ENCODE results near the gene CARHSP1.
"Not testable (repeated sequence)": the region's sequence is repeated elsewhere in the genome, so short reads cannot be mapped to it uniquely, and the experiment has no call there.

The CARHSP1 gene

GRCh38 chr16:8819411-8820034 lies 49.3 kb downstream of the CARHSP1 start:
- DNase-seq, result no peak

- no peak for DNase-seq
These were observed 50.1 kb downstream of the CARHSP1 start for GRCh38 chr16:8818504-8819270.

- no peak for DNase-seq
These were observed 51.7 kb downstream of the CARHSP1 start for GRCh38 chr16:8816967-8817655.

- no peak for DNase-seq
These were observed 54.6 kb downstream of the CARHSP1 start for GRCh38 chr16:8814095-8814806.

GRCh38 chr16:8812162-8812843 lies 56.5 kb downstream of the CARHSP1 start:
- DNase-seq, result no peak

GRCh38 chr16:8808613-8809353 lies 60.0 kb downstream of the CARHSP1 start:
- no peak for DNase-seq

- DNase-seq, result no peak
These were observed 60.8 kb downstream of the CARHSP1 start for GRCh38 chr16:8808009-8808408.

GRCh38 chr16:8807189-8807588 lies 61.6 kb downstream of the CARHSP1 start:
- DNase-seq, result no peak

- DNase-seq, result no peak
These were observed 62.4 kb downstream of the CARHSP1 start for GRCh38 chr16:8806272-8806983.

- DNase-seq, result no peak
These were observed 64.5 kb downstream of the CARHSP1 start for GRCh38 chr16:8804313-8804712.

- not testable (repeated sequence) for DNase-seq
These were observed 65.1 kb downstream of the CARHSP1 start for GRCh38 chr16:8803733-8804132.

Data from CD4-positive, alpha-beta T cell treated with Interleukin-17A for 4 hours (primary cell).